PC-9 (cell line): ENCODE measurements around the gene SHANK3. TPM values are rescaled to one million over a fixed set of nuclear protein-coding genes. Genes with fewer than 3 reads are reported as not detected.

Source experiments
- BruUV-seq: library from RNA; stranded (reverse); fragments of 400-500 nt; replicated peaks from 2 replicates; lab custom pipeline; 2021; lab: Mats Ljungman, UMichigan
- CTCF ChIA-PET: fragments of 300-600 bp; sonication (Branson Sonifier 250); formaldehyde crosslinking; loops from one replicate; lab custom pipeline; 2022; ENCODE audit warnings: antibody characterized with exemption; lab: Charles Lee
- POLR2A ChIA-PET: fragments of 300-600 bp; sonication (Branson Sonifier 250); formaldehyde crosslinking; loops from one replicate; lab custom pipeline; 2022; ENCODE audit warnings: antibody characterized with exemption; ENCODE audit not compliant: unreplicated experiment; lab: Charles Lee
- DNase-seq, 2 experiments: peaks; one replicate each; pipeline versions ENCODE4 v3.0.0 to v3.0.0-alpha.2; 2015 to 2022; ENCODE audit warnings: mixed read lengths in 1 of 2
- H2AFZ ChIP-seq: fragments of 200-600 bp; sonication (generic); 2 replicates; pipeline ENCODE4 v1.8.1; 2017; ENCODE audit warnings: antibody characterized with exemption
- H3F3A ChIP-seq: fragments of 200-600 bp; sonication (generic); 2 replicates; pipeline ENCODE4 v1.8.1; 2017; ENCODE audit warnings: antibody characterized with exemption, mild to moderate bottlenecking, low read depth; ENCODE audit not compliant: insufficient read depth
- H3K27ac ChIP-seq: fragments of 200-600 bp; sonication (generic); 2 replicates; pipeline ENCODE4 v1.6.1; 2016; ENCODE audit warnings: mixed run types
- H3K27me3 ChIP-seq: fragments of 200-600 bp; sonication (generic); 2 replicates; pipeline ENCODE4 v1.6.1; 2016; ENCODE audit warnings: low read depth, mixed run types; ENCODE audit not compliant: insufficient read depth
- H3K36me3 ChIP-seq: fragments of 200-600 bp; sonication (generic); 2 replicates; pipeline ENCODE4 v1.6.1; 2016; ENCODE audit warnings: low read depth, mixed run types
- H3K4me1 ChIP-seq: fragments of 200-600 bp; sonication (generic); replicated peaks from 2 replicates; pipeline ENCODE4 v1.6.1; 2016; ENCODE audit warnings: mixed run types; ENCODE audit not compliant: insufficient read depth
- H3K4me2 ChIP-seq: fragments of 200-600 bp; sonication (generic); 2 replicates; pipeline ENCODE4 v1.6.1; 2017; ENCODE audit warnings: mixed run types
- H3K4me3 ChIP-seq: fragments of 200-600 bp; sonication (generic); 2 replicates; pipeline ENCODE4 v1.6.1; 2016; ENCODE audit warnings: mixed run types
- H3K79me2 ChIP-seq: fragments of 200-600 bp; sonication (generic); 2 replicates; pipeline ENCODE4 v1.6.1; 2017; ENCODE audit warnings: low read depth, mixed run types
- H3K9me2 ChIP-seq: fragments of 200-600 bp; sonication (generic); 2 replicates; pipeline ENCODE4 v1.8.1; 2017; ENCODE audit warnings: mild to moderate bottlenecking; ENCODE audit not compliant: insufficient read depth
- H3K9me3 ChIP-seq: fragments of 200-600 bp; sonication (generic); 2 replicates; pipeline ENCODE4 v1.8.1; 2016; ENCODE audit warnings: low read depth; ENCODE audit not compliant: insufficient read depth
- H4K20me1 ChIP-seq: fragments of 200-600 bp; sonication (generic); 2 replicates; pipeline ENCODE4 v1.8.1; 2017; ENCODE audit not compliant: insufficient read depth
- EZH2 ChIP-seq: fragments of 200-600 bp; sonication (generic); IDR thresholded peaks from 2 replicates; pipeline ENCODE4 v1.8.0; 2017; ENCODE audit warnings: antibody characterized with exemption, low read depth
- intact Hi-C: fragments of 100-400 bp; cut with micrococcal nuclease; formaldehyde crosslinking; loops from one replicate; pipeline ENCODE4 v1.10.0; 2022; ENCODE audit not compliant: unreplicated experiment
- total RNA-seq: library from RNA; stranded (reverse); gene quantifications from 2 replicates; pipeline ENCODE4 v1.2.3, GENCODE V29; 2021
- TF ChIP-seq, protein P1 (sequence below): fragments of 200-600 bp; sonication (generic); conservative IDR thresholded peaks from 2 replicates; pipeline ENCODE4 v1.6.1; 2017; ENCODE audit warnings: mixed run types, antibody characterized with exemption, mild to moderate bottlenecking, moderate library complexity

Gene SHANK3
- total RNA-seq, 1 experiment from 2014 or later: 5.8 TPM

DNA sequence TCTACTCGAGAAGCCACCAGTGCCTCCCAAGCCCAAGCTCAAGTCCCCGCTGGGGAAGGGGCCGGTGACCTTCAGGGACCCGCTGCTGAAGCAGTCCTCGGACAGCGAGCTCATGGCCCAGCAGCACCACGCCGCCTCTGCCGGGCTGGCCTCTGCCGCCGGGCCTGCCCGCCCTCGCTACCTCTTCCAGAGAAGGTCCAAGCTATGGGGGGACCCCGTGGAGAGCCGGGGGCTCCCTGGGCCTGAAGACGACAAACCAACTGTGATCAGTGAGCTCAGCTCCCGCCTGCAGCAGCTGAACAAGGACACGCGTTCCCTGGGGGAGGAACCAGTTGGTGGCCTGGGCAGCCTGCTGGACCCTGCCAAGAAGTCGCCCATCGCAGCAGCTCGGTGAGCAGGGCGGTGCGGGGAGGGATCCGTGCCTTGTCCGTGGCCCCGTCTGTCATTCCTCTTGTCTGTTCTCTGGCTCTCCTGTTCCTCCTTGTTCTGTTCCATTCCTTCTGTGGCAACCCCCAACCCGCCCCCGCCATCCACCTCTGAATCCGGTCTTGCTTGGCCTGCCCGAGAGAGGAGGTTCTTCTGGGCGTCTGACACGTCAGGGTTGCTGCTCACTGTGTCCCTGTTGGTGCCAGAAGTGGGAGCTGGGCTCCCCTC lies 49.6 kb downstream of the SHANK3 start:
- intact Hi-C loops: no loop called here
- H3K9me2 ChIP-seq: no peaks in the 10 kb centered on the region
- no peak overlapping the region for H3K27ac ChIP-seq
- H3K4me1 ChIP-seq: no peaks in the 10 kb centered on the region
- H3K36me3 ChIP-seq: no peaks in the 10 kb centered on the region
- no peak overlapping the region for H3K4me3 ChIP-seq
- H3K4me2 ChIP-seq: no peak overlapping the region
- BruUV-seq: no TSS peak
- H3K79me2 ChIP-seq: no peaks in the 10 kb centered on the region
- no peaks in the 10 kb centered on the region for H3F3A ChIP-seq
- H3K27me3 ChIP-seq: no peaks in the 10 kb centered on the region
- TF ChIP-seq, protein P1, sequence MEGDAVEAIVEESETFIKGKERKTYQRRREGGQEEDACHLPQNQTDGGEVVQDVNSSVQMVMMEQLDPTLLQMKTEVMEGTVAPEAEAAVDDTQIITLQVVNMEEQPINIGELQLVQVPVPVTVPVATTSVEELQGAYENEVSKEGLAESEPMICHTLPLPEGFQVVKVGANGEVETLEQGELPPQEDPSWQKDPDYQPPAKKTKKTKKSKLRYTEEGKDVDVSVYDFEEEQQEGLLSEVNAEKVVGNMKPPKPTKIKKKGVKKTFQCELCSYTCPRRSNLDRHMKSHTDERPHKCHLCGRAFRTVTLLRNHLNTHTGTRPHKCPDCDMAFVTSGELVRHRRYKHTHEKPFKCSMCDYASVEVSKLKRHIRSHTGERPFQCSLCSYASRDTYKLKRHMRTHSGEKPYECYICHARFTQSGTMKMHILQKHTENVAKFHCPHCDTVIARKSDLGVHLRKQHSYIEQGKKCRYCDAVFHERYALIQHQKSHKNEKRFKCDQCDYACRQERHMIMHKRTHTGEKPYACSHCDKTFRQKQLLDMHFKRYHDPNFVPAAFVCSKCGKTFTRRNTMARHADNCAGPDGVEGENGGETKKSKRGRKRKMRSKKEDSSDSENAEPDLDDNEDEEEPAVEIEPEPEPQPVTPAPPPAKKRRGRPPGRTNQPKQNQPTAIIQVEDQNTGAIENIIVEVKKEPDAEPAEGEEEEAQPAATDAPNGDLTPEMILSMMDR: no peak
- no peak for TF ChIP-seq EZH2
- H3K9me3 ChIP-seq: no peaks in the 10 kb centered on the region
- DNase-seq: no peak
- H4K20me1 ChIP-seq: no peaks in the 10 kb centered on the region
- no peak overlapping the region for H2AFZ ChIP-seq
- ChIA-PET POLR2A (no interaction called here), CTCF (no interaction called here)

Other genes starting within 250 kb of the SHANK3 start
- 85.2 and 104 TPM in 2 replicates for gene SBF1, start 197.8 kb upstream of the SHANK3 start, total RNA-seq
- 7.2 and 10.5 TPM in 2 replicates for gene ADM2, start 191.3 kb upstream of the SHANK3 start, total RNA-seq
- gene MIOX, start 186.0 kb upstream of the SHANK3 start, total RNA-seq: 1.4 and 1.5 TPM in 2 replicates
- gene LMF2, start 165.1 kb upstream of the SHANK3 start, total RNA-seq: 37.3 and 52.2 TPM in 2 replicates
- 58.8 and 62.9 TPM in 2 replicates for gene NCAPH2, start 164.6 kb upstream of the SHANK3 start, total RNA-seq
- 3.0 and 6.1 TPM in 2 replicates for gene SCO2, start 147.2 kb upstream of the SHANK3 start, total RNA-seq
- 5.9 and 16.5 TPM in 2 replicates for gene TYMP, start 142.8 kb upstream of the SHANK3 start, total RNA-seq
- 0.72 and 4.7 TPM in 2 replicates for gene KLHDC7B, start 126.9 kb upstream of the SHANK3 start, total RNA-seq
- gene SYCE3, start 109.9 kb upstream of the SHANK3 start, total RNA-seq: not detected in 2 replicates
- 66.2 and 72.2 TPM in 2 replicates for gene CPT1B, start 94.4 kb upstream of the SHANK3 start, total RNA-seq
- 60.0 and 70.4 TPM in 2 replicates for gene CHKB, start 90.0 kb upstream of the SHANK3 start, total RNA-seq
- 0.79 and 0.88 TPM in 2 replicates for gene MAPK8IP2, start 72.0 kb upstream of the SHANK3 start, total RNA-seq
- gene ARSA, start 44.7 kb upstream of the SHANK3 start, total RNA-seq: 16.6 and 23.7 TPM in 2 replicates
- gene ACR, start 65.4 kb downstream of the SHANK3 start, total RNA-seq: 0.28 TPM in 1 of 2 replicates, not detected in the other
- 44.0 and 48.4 TPM in 2 replicates for gene RABL2B, start 110.8 kb downstream of the SHANK3 start, total RNA-seq